ENCODE measurements around the gene KIAA1217.
A peak's percentile ranks its signal among the peaks of the same experiment; 100 is the strongest.

DNA sequence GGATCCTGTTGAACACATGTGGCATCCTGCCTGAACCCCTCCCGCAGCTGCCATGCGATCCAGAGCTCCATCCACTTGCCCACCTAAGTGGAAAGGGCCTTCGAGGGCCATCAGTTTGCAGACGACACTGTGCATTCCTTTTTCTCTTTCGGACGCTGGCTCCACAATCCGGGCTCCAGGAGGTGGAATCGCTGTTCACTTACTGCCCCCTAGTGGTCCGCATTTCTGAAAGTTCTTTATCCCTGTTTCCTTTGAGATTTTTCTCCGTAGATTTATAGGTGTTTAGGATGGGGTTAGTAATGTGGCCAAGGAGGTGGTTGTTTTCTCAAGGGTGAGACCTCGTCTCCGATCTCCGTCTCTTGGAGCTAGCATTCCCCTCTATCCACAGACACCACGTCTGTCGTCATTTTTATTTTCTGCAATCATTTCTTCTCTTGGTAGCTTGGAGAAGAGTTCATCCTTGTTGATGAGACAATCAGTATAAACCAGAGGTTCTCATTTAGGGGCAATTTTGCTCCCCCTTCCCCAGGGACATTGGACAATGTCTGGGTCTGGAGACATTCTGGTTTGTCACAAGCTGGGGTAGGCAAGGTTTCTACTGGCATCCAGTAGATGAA is 310.2 kb downstream of the KIAA1217 start:
- TF ChIP-seq, protein P1, sequence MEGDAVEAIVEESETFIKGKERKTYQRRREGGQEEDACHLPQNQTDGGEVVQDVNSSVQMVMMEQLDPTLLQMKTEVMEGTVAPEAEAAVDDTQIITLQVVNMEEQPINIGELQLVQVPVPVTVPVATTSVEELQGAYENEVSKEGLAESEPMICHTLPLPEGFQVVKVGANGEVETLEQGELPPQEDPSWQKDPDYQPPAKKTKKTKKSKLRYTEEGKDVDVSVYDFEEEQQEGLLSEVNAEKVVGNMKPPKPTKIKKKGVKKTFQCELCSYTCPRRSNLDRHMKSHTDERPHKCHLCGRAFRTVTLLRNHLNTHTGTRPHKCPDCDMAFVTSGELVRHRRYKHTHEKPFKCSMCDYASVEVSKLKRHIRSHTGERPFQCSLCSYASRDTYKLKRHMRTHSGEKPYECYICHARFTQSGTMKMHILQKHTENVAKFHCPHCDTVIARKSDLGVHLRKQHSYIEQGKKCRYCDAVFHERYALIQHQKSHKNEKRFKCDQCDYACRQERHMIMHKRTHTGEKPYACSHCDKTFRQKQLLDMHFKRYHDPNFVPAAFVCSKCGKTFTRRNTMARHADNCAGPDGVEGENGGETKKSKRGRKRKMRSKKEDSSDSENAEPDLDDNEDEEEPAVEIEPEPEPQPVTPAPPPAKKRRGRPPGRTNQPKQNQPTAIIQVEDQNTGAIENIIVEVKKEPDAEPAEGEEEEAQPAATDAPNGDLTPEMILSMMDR (tag by site-specific recombination; IDR thresholded peaks at IDR 0.05) = peak; percentile 57; the same call in 1 of the 2 replicates
- TF ChIP-seq ZBTB1 (tag by site-specific recombination; IDR thresholded peaks at IDR 0.05) (no peak), ZNF785 (tag by site-specific recombination; IDR thresholded peaks at IDR 0.05) (no peak), ZNF19 (tag by site-specific recombination; IDR thresholded peaks at IDR 0.05; ENCODE audit: low read depth) (no peak), ZNF521 (tag by site-specific recombination; IDR thresholded peaks at IDR 0.05) (no peak), KLF10 (tag by site-specific recombination; IDR thresholded peaks at IDR 0.05) (no peak)
- TF ChIP-seq, protein P2, sequence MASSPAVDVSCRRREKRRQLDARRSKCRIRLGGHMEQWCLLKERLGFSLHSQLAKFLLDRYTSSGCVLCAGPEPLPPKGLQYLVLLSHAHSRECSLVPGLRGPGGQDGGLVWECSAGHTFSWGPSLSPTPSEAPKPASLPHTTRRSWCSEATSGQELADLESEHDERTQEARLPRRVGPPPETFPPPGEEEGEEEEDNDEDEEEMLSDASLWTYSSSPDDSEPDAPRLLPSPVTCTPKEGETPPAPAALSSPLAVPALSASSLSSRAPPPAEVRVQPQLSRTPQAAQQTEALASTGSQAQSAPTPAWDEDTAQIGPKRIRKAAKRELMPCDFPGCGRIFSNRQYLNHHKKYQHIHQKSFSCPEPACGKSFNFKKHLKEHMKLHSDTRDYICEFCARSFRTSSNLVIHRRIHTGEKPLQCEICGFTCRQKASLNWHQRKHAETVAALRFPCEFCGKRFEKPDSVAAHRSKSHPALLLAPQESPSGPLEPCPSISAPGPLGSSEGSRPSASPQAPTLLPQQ (tag by site-specific recombination; IDR thresholded peaks at IDR 0.05) = no peak
- TF ChIP-seq, protein P3, sequence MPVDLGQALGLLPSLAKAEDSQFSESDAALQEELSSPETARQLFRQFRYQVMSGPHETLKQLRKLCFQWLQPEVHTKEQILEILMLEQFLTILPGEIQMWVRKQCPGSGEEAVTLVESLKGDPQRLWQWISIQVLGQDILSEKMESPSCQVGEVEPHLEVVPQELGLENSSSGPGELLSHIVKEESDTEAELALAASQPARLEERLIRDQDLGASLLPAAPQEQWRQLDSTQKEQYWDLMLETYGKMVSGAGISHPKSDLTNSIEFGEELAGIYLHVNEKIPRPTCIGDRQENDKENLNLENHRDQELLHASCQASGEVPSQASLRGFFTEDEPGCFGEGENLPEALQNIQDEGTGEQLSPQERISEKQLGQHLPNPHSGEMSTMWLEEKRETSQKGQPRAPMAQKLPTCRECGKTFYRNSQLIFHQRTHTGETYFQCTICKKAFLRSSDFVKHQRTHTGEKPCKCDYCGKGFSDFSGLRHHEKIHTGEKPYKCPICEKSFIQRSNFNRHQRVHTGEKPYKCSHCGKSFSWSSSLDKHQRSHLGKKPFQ (tag by site-specific recombination; IDR thresholded peaks at IDR 0.05) = no peak
